KMS-11 (cell line): ENCODE results near the gene NADK.

Source experiments
- H2AFZ ChIP-seq: fragments of 200-600 bp; sonication (generic); 2 replicates; pipeline ENCODE4 v1.6.1; 2016; ENCODE audit warnings: antibody characterized with exemption, mixed run types, low read depth
- H3K27ac ChIP-seq: fragments of 200-600 bp; sonication (generic); 2 replicates; pipeline ENCODE4 v1.6.1; 2016; ENCODE audit warnings: mild to moderate bottlenecking, mixed run types
- H3K27me3 ChIP-seq: fragments of 200-600 bp; sonication (generic); 2 replicates; pipeline ENCODE4 v1.6.1; 2017; ENCODE audit warnings: mild to moderate bottlenecking, low read depth, mixed run types, moderate library complexity; ENCODE audit not compliant: insufficient read depth
- H3K36me3 ChIP-seq: fragments of 200-600 bp; sonication (generic); 2 replicates; pipeline ENCODE4 v1.6.1; 2017; ENCODE audit warnings: mild to moderate bottlenecking, mixed run types; ENCODE audit not compliant: insufficient read depth
- H3K4me1 ChIP-seq: fragments of 200-600 bp; sonication (generic); 2 replicates; pipeline ENCODE4 v1.6.1; 2016; ENCODE audit warnings: mild to moderate bottlenecking, low read depth, mixed run types; ENCODE audit not compliant: poor library complexity, severe bottlenecking
- H3K4me2 ChIP-seq: fragments of 200-600 bp; sonication (generic); 2 replicates; pipeline ENCODE4 v1.7.0; 2016; ENCODE audit warnings: mild to moderate bottlenecking, mixed run types
- H3K4me3 ChIP-seq: fragments of 200-600 bp; sonication (generic); IDR thresholded peaks from 2 replicates; pipeline ENCODE4 v1.6.1; 2017; ENCODE audit warnings: low read depth, low read length, mixed read lengths; ENCODE audit not compliant: insufficient read depth
- H3K79me2 ChIP-seq: fragments of 200-600 bp; sonication (generic); 2 replicates; pipeline ENCODE4 v1.6.1; 2016; ENCODE audit warnings: low read depth, mixed run types; ENCODE audit not compliant: insufficient read depth
- H3K9ac ChIP-seq: fragments of 200-600 bp; sonication (generic); 2 replicates; pipeline ENCODE4 v1.6.1; 2016; ENCODE audit warnings: mild to moderate bottlenecking, mixed run types
- H4K20me1 ChIP-seq: fragments of 200-600 bp; sonication (generic); 2 replicates; pipeline ENCODE4 v1.6.1; 2016; ENCODE audit warnings: mild to moderate bottlenecking, mixed run types; ENCODE audit not compliant: insufficient read depth
- CTCF ChIP-seq: fragments of 200-600 bp; sonication (generic); conservative IDR thresholded peaks from 2 replicates; pipeline ENCODE4 v1.6.1; 2017; ENCODE audit warnings: low read depth, mild to moderate bottlenecking, antibody characterized with exemption, low read length, moderate library complexity, mixed read lengths

NADK gene

GRCh38 chr1:1758059-1758621, 20.1 kb downstream of the NADK start:
- Histone ChIP-seq H3K27me3 (no peaks in the 10 kb centered on the region), H3K4me2 (no peak overlapping the region), H3K36me3 (peaks cover 6% of the 10 kb centered on the region; the same call in 1 of the 2 replicates), H3K9ac (no peak overlapping the region), H2AFZ (no peak overlapping the region), H3K79me2 (peaks cover 37% of the 10 kb centered on the region), H3K27ac (no peak overlapping the region), H4K20me1 (no peaks in the 10 kb centered on the region), H3K4me3 (no peak overlapping the region), H3K4me1 (no peaks in the 10 kb centered on the region)
- no peak for TF ChIP-seq CTCF

DNA sequence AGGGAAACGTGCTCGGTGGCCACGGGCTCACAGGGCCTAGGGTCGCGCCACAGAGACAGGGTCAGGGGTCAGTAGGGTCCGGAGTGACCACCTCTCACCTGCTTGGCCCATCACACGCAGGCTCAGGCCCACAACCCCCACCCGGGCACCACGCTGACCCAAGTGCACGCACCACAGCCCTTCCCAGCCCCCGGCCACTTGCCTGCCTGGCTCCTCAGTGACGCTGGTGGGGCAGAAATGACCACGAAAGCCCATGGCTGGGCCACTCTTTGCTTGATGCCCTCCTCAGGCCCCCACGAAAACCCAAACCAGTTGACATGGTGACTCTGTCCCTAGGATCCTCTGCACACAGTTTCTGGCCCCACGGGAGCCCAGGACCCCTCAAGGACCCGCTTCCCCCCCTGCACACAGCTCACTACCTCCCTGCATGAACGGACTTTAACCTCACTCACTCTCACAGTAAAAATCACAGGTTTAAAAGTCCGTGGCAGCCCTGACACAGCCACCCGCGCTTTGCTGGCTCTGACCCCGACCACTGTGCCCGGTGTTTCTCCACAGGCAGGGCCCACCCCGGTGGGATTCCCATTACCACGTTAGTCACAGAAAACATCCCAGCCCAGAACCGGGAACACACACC, 20.7 kb downstream of the NADK start:
- Histone ChIP-seq H3K4me2 (no peak overlapping the region), H3K4me3 (no peak overlapping the region), H3K36me3 (peaks cover 6% of the 10 kb centered on the region; the same call in 1 of the 2 replicates), H4K20me1 (no peaks in the 10 kb centered on the region), H3K4me1 (no peaks in the 10 kb centered on the region), H3K79me2 (peaks cover 31% of the 10 kb centered on the region), H3K9ac (no peak overlapping the region), H3K27ac (no peak overlapping the region), H3K27me3 (no peaks in the 10 kb centered on the region), H2AFZ (no peak overlapping the region)
- TF ChIP-seq CTCF = no peak

DNA sequence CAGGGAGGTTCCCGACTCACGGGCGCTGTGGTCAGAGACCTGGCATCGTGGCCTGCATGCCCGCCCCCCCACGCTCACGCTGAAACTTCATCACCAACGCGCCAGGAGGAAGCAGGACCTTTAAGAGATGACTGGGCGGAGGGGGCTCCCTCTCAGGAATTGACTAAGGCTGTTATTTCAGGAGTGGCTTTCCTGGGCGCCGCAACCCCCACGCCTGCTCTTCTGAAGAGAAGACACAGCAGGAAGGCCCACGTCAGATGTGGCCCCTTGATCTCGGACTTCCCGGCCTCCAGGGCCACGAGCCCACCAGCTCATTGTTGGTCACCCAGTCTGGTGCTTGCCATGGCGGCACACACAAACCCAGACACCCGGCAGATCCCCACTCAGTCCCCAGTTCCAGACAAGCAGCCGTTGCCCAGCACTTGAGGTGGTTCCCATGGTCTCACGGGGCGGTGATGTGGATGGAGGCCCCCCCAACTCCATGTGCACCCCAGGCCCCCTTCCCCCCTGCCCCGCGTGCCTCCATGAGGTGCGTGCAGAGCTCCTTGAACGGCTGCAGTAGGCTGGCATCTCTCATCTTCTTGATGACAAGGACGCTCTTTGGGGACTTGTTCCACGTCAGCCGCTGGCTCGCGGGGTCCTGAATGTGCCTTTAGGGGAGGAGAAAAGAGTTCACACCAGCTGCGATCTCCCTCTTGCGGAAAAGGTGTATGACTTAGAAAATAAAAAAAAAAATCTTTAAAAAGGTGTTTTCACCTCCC, 21.4 kb downstream of the NADK start:
- Histone ChIP-seq H3K4me2 (no peak overlapping the region), H3K27me3 (no peaks in the 10 kb centered on the region), H3K79me2 (peaks cover 24% of the 10 kb centered on the region), H3K27ac (no peak overlapping the region), H3K9ac (no peak overlapping the region), H4K20me1 (no peaks in the 10 kb centered on the region), H3K4me1 (no peaks in the 10 kb centered on the region), H2AFZ (no peak overlapping the region), H3K36me3 (peaks cover 6% of the 10 kb centered on the region; the same call in 1 of the 2 replicates), H3K4me3 (no peak overlapping the region)
- no peak for TF ChIP-seq CTCF

GRCh38 chr1:1755852-1756251, 22.4 kb downstream of the NADK start:
- H3K9ac ChIP-seq = no peak overlapping the region
- no peak overlapping the region for H2AFZ ChIP-seq
- TF ChIP-seq CTCF = no peak
- H3K4me3 ChIP-seq = no peak overlapping the region
- peaks cover 6% of the 10 kb centered on the region; the same call in 1 of the 2 replicates for H3K36me3 ChIP-seq
- no peaks in the 10 kb centered on the region for H4K20me1 ChIP-seq
- H3K4me2 ChIP-seq = no peak overlapping the region
- H3K4me1 ChIP-seq = no peaks in the 10 kb centered on the region
- peaks cover 14% of the 10 kb centered on the region; the same call in 1 of the 2 replicates for H3K79me2 ChIP-seq
- H3K27ac ChIP-seq = no peak overlapping the region
- H3K27me3 ChIP-seq = no peaks in the 10 kb centered on the region
